Mesodermal cell (in vitro differentiated cells): Measurements from ENCODE around the gene ITGA6.

Experiments used
- H3K27ac ChIP-seq: 2 replicates; pipeline ENCODE4 v1.7.0; 2013; ENCODE audit warnings: mild to moderate bottlenecking, low read depth, low read length, moderate library complexity; ENCODE audit not compliant: severe bottlenecking
- H3K36me3 ChIP-seq: 2 replicates; pipeline ENCODE4 v1.7.1; 2013; ENCODE audit warnings: mild to moderate bottlenecking, low read length, moderate library complexity; ENCODE audit not compliant: control insufficient read depth, insufficient read depth
- H3K4me1 ChIP-seq: one replicate; pipeline ENCODE4 v1.7.1; 2013; ENCODE audit warnings: mild to moderate bottlenecking, low read length; ENCODE audit not compliant: insufficient read depth, control insufficient read depth, poor library complexity, severe bottlenecking
- H3K4me3 ChIP-seq: 2 replicates; pipeline ENCODE4 v1.7.0; 2013; ENCODE audit warnings: low read length, control low read depth, mild to moderate bottlenecking; ENCODE audit not compliant: insufficient read depth, poor library complexity, severe bottlenecking; ENCODE audit errors: extremely low read depth
- H3K9me3 ChIP-seq: 2 replicates; pipeline ENCODE4 v1.7.1; 2013; ENCODE audit warnings: mild to moderate bottlenecking, low read length, moderate library complexity; ENCODE audit not compliant: control insufficient read depth
- WGBS, 2 experiments: methylation state at CpG; one replicate each; pipeline ENCODE4 v1.1.5; 2013; ENCODE audit warnings: missing lambda C conversion rate in 2 of 2; ENCODE audit not compliant: insufficient coverage in 2 of 2; 5-methylcytosine and 5-hydroxymethylcytosine counted together

ITGA6 gene

DNA sequence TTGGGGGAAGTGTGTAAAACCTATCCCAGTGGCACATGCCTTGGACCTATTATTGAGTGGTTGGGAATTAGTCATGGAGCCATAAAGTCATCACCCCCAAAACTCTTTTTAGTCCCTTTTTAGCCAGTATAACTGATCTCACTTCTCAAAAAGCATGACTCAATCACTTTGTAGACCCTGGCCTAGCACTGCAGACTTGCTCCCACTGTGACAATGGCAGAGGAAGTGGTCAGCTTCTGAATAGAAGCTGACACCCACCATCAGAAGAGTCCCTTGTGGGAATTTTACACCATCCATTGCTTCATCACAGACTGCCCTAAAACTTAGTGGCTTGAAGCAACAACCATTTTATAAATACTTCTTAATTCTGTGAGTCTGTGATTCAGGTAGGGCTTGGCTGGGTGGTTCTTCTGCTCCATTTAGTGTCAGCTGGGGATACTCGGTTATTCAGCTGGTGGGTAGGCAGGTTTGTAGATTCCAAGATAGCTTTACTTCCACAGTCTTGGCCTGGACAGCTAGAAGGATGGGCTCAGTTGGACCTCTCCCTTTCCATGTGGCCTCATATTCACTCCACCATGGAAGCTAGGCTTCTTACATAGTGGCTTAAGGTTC, 10.8 kb upstream of the ITGA6 start:
- no peak overlapping the region for H3K4me3 ChIP-seq
- no peaks in the 10 kb centered on the region for H3K4me1 ChIP-seq
- no peaks in the 10 kb centered on the region for H3K9me3 ChIP-seq
- no peaks in the 10 kb centered on the region for H3K36me3 ChIP-seq
- no peak overlapping the region for H3K27ac ChIP-seq
- WGBS, 2 experiments = 89% methylated on average over 1 of the region's 1 CpG; no CpG with 5 or more reads in 1 of the 2 experiments

DNA sequence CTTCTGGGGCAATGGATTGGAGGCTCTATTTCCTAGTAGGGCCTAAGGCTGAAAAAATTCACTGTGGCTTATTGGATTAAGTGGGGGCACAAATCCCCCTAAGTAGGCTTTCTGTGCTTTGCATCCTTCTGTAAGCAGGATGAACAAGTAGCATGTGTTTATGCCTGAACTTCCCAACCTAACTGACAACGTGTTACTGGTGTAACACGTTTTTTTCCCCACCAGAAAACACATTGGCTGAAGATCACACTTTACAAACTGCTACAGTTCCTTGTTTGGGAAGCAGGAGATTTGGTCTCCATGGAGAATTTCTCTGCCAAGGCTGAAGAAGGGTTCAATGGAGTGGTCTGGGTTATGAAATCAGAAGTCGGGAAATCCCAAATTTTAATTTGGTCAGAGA, 7.2 kb upstream of the ITGA6 start:
- WGBS, 2 experiments = 82% methylated on average over 3 of the region's 3 CpGs

DNA sequence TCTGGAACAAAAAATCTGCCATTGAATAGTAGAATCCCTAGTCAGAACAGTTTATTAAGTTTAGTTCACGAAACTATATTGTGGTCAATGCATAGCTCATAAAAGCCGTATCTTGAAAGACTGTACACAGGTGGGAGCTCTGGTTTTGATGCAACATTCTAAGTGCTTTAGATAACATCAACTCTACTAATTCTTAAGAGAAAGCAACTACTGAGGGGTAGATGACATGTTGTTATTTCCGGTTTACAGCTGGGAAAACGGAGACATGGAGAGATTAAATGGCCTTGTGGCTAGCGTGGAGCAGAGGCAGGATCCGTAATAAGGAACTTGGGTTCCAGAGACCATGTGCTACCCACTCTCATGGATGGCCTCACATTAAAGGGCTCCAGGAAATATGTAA, 4.2 kb upstream of the ITGA6 start:
- Histone ChIP-seq H3K9me3 (no peaks in the 10 kb centered on the region), H3K36me3 (no peaks in the 10 kb centered on the region), H3K27ac (no peak overlapping the region), H3K4me3 (no peak overlapping the region), H3K4me1 (no peaks in the 10 kb centered on the region)
- 94 to 96% methylated on average over 3 of the region's 6 CpGs for WGBS, 2 experiments

More for the DNA sequence above, 7.2 kb upstream of the ITGA6 start:
- H3K36me3 ChIP-seq = no peaks in the 10 kb centered on the region
- H3K4me1 ChIP-seq = no peaks in the 10 kb centered on the region
- no peak overlapping the region for H3K27ac ChIP-seq
- H3K9me3 ChIP-seq = no peaks in the 10 kb centered on the region
- no peak overlapping the region for H3K4me3 ChIP-seq

DNA sequence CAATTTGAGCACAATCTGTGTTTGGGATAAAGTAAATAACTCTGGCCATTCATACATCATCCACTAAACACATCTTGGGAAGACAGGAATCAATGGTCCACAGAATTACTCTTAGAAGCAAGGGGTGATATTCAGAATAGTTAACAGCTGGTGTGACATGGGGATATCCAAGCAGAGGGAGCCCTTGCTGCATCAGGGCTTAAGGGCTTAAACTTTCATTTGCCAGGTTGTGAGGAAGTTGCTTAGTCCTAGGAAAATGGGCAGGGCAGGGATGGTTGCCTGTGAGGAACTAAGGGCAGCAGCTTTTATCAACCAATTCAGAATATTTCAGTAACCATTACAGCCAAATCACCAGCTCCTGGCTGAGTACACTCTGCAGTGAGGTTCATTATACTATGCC, 2.0 kb upstream of the ITGA6 start:
- H3K4me3 ChIP-seq = no peak overlapping the region
- H3K36me3 ChIP-seq = no peaks in the 10 kb centered on the region
- H3K27ac ChIP-seq = no peak overlapping the region
- H3K4me1 ChIP-seq = peaks cover 5% of the 10 kb centered on the region
- H3K9me3 ChIP-seq = no peaks in the 10 kb centered on the region

DNA sequence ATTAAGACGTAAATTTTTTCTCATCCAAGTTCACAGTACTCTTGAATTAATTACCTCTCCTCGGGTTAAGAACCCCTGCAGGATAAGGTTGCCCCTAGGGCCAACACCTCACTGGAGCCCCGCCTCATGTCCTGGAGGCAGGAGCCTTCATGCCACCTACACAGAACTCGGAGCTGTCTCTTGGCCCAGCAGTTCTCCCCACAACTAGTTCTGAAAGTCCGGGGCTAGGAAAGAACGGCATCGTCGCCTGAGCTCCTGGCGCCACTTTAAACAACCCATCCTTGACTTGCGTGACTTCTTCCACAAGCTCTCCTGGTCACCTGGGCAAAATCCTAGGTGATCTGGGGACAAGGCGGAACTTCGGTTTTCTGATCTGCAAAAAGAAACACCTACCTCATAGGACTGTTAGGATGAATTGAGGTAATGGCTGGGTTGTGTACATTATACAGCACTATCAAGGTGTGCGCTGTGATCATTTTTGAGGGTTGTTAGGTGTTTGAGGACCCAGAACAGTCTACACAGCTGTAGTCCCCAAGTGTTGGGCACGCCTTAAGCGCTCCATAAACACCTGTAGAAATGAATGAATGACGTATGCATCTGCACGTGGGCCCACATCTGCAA, 641 bp upstream of the ITGA6 start:
- peaks cover 9% of the 10 kb centered on the region for H3K4me1 ChIP-seq
- no peaks in the 10 kb centered on the region for H3K36me3 ChIP-seq
- no peak overlapping the region for H3K27ac ChIP-seq
- H3K4me3 ChIP-seq = peak overlapping the region; percentile 73
- no peaks in the 10 kb centered on the region for H3K9me3 ChIP-seq
- 73% methylated on average over 11 to 13 of the region's 17 CpGs for WGBS, 2 experiments

DNA sequence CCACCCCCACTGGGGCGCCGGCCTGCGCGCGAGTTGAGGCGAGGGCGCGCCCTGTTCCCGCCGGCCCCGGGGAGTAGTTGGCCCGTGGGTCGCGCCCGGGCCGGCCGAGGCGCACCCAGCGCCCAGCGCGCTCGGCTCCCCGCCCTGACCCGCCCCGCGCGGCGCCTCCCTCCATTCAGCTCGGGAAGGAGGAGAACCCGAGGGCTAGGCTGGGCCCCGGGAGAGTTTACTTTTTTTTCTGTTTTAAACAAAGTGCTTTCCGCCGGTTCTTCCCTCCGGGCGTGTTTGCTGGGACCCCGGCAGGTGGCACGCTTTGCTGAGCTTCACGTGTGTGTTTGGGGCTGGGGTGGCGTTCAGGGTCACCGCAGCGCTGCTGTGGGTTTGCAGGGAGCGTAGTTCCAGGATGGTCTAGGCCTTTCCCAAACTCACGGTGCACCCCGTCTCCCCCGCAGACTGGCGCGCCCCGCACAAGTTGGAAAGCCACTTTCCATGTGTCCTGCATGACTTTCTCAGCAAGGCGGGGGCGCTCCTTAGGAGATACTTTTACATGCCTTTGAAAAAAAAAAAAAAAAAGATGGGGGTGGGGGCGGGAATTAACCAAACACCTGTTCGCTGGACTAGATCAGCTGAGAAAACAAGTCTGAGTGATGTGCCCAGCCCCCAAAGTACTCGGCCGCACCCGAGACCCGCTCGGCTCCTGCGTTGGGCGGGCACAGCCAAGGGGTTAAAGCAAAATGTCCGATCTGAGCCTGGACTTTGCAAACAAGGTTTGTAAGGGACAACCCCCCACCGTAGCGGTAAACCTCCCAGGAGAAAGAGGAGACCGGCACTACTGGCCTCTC, 825 bp downstream of the ITGA6 start:
- peak overlapping the region; percentile 73 for H3K4me3 ChIP-seq
- H3K9me3 ChIP-seq = no peaks in the 10 kb centered on the region
- no peak overlapping the region for H3K27ac ChIP-seq
- H3K36me3 ChIP-seq = peaks cover 7% of the 10 kb centered on the region
- H3K4me1 ChIP-seq = peaks cover 13% of the 10 kb centered on the region
- 1% methylated on average over 40 to 55 of the region's 63 CpGs for WGBS, 2 experiments

DNA sequence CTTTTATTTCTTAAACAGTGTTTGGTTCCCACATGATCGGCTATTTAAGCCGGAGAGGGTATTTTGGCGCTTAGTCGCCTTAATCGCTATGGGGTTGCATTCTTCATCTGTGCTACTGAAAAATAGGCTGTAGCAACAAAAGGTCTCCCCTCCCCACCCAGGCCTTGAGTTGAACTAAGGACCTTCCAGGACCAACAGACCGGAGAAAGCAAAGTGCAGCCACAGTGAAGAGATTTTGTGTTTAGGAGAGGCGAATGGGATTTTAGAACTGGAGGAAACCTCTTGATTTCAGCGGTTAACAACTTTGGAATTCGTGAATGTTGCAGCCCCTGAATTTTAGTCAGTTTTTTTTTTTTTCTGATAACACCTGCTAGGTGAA, 1.4 kb downstream of the ITGA6 start:
- Histone ChIP-seq H3K27ac (no peak overlapping the region), H3K9me3 (no peaks in the 10 kb centered on the region), H3K4me1 (peaks cover 13% of the 10 kb centered on the region), H3K4me3 (peak overlapping the region; percentile 73), H3K36me3 (peaks cover 7% of the 10 kb centered on the region)
- WGBS, 2 experiments = 2 to 3% methylated on average over 7 to 9 of the region's 9 CpGs

DNA sequence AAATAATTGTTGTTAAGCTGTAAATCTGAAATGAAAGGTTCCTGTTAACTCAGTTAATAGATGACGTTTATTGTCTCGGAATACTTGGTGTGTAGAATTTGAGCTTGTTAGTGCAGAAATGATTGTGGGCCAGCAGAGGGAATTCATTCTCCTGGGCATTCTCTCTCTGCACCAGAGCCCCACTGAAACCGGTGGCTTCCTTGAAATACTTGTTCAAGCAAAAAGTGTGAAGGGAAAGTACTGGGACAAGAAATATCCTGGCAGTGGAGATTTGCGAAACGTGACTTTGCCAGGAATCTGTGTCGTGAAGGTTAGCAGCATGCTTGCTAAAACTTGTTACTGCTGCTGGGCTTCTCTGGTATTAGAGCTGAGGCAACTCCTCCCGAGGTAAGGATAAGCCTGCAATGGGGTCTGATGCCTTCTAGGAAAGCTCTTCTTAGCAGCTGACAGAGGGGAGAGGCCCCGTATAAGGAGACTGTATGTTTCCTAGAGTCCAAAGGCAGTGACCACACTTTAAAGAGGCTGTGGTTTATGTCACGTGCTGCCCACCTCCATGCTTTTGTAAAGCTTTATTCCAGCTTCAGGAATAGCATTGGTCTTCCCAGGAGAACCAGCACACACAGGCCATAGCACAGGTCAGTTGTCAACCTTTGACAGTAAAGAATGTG, 2.0 kb downstream of the ITGA6 start:
- Histone ChIP-seq H3K4me3 (peak overlapping the region; percentile 73), H3K4me1 (peaks cover 13% of the 10 kb centered on the region), H3K36me3 (peaks cover 9% of the 10 kb centered on the region), H3K9me3 (no peaks in the 10 kb centered on the region), H3K27ac (no peak overlapping the region)
- 29 to 30% methylated on average over 9 of the region's 9 CpGs for WGBS, 2 experiments

DNA sequence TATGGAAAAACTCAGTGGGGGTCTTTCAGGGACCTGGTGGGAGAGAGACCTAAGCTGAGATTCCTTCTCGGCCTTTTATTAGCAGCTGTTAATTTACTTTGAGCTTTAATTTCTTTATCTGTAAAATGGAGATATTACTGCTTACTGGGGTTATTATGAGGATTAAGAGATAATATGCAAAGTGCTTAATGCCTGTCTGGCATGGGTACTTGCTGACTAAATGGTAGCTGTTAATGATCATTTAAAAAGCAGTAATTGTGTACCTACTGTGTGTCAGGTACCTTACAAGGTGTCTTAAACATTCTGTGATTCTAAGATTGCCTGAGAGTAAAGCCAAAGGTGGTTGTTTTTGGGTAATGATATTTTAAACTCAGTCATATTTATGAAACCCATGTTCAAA, 2.6 kb downstream of the ITGA6 start:
- no peak overlapping the region for H3K27ac ChIP-seq
- H3K36me3 ChIP-seq = peaks cover 14% of the 10 kb centered on the region
- 57% methylated on average over 1 of the region's 1 CpG; no CpG with 5 or more reads in 1 of the 2 experiments for WGBS, 2 experiments
- H3K4me1 ChIP-seq = peaks cover 13% of the 10 kb centered on the region
- peak overlapping the region; percentile 73 for H3K4me3 ChIP-seq
- no peaks in the 10 kb centered on the region for H3K9me3 ChIP-seq

DNA sequence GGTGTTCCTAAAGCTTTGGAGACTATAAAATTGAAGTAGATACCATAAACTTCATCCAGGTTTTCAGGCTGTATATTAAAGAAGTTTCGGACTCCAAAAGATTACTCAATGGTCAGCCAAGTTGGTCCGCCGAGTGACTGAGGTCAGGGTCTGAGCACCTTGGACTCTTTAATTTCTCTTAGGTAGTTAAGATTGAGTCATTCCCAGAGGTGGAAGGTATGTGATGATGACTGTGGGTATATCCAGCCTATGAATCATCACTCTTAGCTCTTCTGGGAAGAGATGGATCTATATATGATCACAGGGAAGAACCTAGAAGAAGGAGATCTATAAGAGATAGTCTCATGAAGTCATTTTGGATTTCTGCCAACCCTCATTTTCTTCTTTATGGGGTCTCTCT, 3.3 kb downstream of the ITGA6 start:
- H3K9me3 ChIP-seq = no peaks in the 10 kb centered on the region
- 100% methylated on average over 1 of the region's 3 CpGs; no CpG with 5 or more reads in 1 of the 2 experiments for WGBS, 2 experiments
- peaks cover 17% of the 10 kb centered on the region for H3K4me1 ChIP-seq
- H3K27ac ChIP-seq = no peak overlapping the region
- no peak overlapping the region for H3K4me3 ChIP-seq
- peaks cover 18% of the 10 kb centered on the region for H3K36me3 ChIP-seq
